ENCODE measurements around the gene CHD9NB. TPM values are rescaled to one million over a fixed set of nuclear protein-coding genes. Genes with fewer than 3 reads are reported as not detected.

The CHD9NB gene
- total RNA-seq, 1 experiment from 2014 or later, result 2.9 TPM

DNA sequence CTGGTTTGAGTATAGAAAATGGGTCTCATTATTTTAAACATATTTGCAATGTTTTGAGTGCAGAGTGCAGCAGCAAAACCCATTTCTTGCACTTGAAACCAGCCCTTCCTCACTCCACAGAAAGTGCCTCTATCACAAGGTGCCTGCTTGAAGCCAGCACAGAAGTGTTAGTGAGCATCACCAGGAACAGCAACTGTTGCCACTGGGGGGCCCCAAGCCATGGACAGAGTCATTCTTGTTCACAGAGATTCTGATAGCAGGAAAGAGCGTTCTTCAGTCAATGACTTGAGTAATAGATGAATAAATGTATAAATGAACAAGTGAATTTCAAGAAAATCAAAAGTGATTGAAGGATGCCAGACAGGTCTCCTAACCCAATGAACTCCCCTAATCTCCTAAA lies 45.6 kb downstream of the CHD9NB start:
- H3K27me3 Mint-ChIP-seq (ENCODE audit: insufficient read depth, unreplicated experiment), result no peaks in the 10 kb centered on the region
- intact Hi-C loops (cut with micrococcal nuclease), result no loop called here
- ChIA-PET CTCF (no interaction called here), POLR2A (no interaction called here)
- no peak overlapping the region for H3K4me3 Mint-ChIP-seq (ENCODE audit: unreplicated experiment)
- no peaks in the 10 kb centered on the region for H3K9me3 Mint-ChIP-seq (ENCODE audit: unreplicated experiment)
- H3K4me1 Mint-ChIP-seq (ENCODE audit: insufficient read depth, unreplicated experiment), result no peaks in the 10 kb centered on the region
- TF ChIP-seq, protein P1, sequence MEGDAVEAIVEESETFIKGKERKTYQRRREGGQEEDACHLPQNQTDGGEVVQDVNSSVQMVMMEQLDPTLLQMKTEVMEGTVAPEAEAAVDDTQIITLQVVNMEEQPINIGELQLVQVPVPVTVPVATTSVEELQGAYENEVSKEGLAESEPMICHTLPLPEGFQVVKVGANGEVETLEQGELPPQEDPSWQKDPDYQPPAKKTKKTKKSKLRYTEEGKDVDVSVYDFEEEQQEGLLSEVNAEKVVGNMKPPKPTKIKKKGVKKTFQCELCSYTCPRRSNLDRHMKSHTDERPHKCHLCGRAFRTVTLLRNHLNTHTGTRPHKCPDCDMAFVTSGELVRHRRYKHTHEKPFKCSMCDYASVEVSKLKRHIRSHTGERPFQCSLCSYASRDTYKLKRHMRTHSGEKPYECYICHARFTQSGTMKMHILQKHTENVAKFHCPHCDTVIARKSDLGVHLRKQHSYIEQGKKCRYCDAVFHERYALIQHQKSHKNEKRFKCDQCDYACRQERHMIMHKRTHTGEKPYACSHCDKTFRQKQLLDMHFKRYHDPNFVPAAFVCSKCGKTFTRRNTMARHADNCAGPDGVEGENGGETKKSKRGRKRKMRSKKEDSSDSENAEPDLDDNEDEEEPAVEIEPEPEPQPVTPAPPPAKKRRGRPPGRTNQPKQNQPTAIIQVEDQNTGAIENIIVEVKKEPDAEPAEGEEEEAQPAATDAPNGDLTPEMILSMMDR (IDR thresholded peaks at IDR 0.05; ENCODE audit: unreplicated experiment), result no peak
- no peak overlapping the region for H3K27ac Mint-ChIP-seq (ENCODE audit: low read depth, unreplicated experiment)
- no peak for DNase-seq (ENCODE audit: unreplicated experiment)
- H3K36me3 Mint-ChIP-seq (ENCODE audit: insufficient read depth, unreplicated experiment), result no peaks in the 10 kb centered on the region
- no TSS peak for BruUV-seq (replicated peaks)

DNA sequence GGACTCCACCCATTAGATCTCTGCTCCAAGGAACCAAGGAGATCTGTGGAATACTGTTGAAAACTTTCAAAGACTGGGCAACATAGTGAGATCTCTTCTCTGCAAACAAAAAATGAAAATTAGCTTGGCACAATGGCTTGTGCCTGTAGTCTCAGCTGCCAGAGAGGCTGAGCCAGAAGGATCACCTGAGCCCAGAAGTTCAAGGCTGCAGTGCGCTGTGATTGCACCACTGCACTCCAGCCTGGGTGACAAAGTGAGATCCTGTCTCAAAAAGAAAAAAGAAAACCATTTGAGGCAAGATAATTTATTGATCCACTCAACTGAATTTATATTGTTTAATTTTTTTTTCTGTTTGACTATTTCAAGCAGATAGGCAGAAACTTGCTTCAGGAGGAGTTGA lies 54.8 kb downstream of the CHD9NB start:
- H3K9me3 Mint-ChIP-seq (ENCODE audit: unreplicated experiment), result no peaks in the 10 kb centered on the region
- no peak overlapping the region for H3K4me3 Mint-ChIP-seq (ENCODE audit: unreplicated experiment)
- H3K36me3 Mint-ChIP-seq (ENCODE audit: insufficient read depth, unreplicated experiment), result no peaks in the 10 kb centered on the region
- intact Hi-C loops (cut with micrococcal nuclease), result no loop called here
- ChIA-PET POLR2A (no interaction called here), CTCF (interaction anchor here (0.6 kb wide), 1 partner anchor 25 kb away, joined by 3 read pairs; no protein-coding TSS in a partner anchor)
- no peak for DNase-seq (ENCODE audit: unreplicated experiment)
- H3K27me3 Mint-ChIP-seq (ENCODE audit: insufficient read depth, unreplicated experiment), result no peaks in the 10 kb centered on the region
- BruUV-seq (replicated peaks), result no TSS peak
- TF ChIP-seq, protein P1 (IDR thresholded peaks at IDR 0.05; ENCODE audit: unreplicated experiment), result no peak
- no peaks in the 10 kb centered on the region for H3K4me1 Mint-ChIP-seq (ENCODE audit: insufficient read depth, unreplicated experiment)
- H3K27ac Mint-ChIP-seq (ENCODE audit: low read depth, unreplicated experiment), result no peak overlapping the region

DNA sequence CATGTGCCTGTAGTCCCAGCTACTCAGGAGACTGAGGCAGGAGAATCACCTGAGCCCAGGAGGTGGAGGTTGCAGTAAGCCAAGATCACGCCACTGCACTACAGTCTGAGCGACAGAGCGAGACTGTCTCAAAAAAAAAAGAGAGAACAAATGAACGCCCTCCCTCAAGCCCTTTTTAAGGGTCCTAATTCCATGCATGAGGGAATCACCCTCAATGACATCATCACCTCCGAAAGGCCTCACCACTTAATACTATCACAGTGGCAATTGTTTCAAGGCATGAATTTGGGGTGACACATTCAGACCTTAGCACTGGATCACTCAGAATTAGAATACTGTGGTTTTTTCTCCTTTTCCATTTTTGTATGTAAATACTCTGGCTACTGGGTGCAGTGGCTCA lies 57.8 kb downstream of the CHD9NB start:
- intact Hi-C loops (cut with micrococcal nuclease), result no loop called here
- Mint-ChIP-seq H3K4me3 (ENCODE audit: unreplicated experiment) (no peak overlapping the region), H3K36me3 (ENCODE audit: insufficient read depth, unreplicated experiment) (no peaks in the 10 kb centered on the region), H3K27me3 (ENCODE audit: insufficient read depth, unreplicated experiment) (no peaks in the 10 kb centered on the region), H3K27ac (ENCODE audit: low read depth, unreplicated experiment) (no peak overlapping the region), H3K4me1 (ENCODE audit: insufficient read depth, unreplicated experiment) (no peaks in the 10 kb centered on the region), H3K9me3 (ENCODE audit: unreplicated experiment) (no peaks in the 10 kb centered on the region)
- TF ChIP-seq, protein P1 (IDR thresholded peaks at IDR 0.05; ENCODE audit: unreplicated experiment), result no peak
- DNase-seq (ENCODE audit: unreplicated experiment), result no peak
- no TSS peak for BruUV-seq (replicated peaks)
- ChIA-PET CTCF (interaction anchor here (2.4 kb wide), 1 partner anchor 27 kb away, joined by 6 read pairs; no protein-coding TSS in a partner anchor), POLR2A (no interaction called here)

DNA sequence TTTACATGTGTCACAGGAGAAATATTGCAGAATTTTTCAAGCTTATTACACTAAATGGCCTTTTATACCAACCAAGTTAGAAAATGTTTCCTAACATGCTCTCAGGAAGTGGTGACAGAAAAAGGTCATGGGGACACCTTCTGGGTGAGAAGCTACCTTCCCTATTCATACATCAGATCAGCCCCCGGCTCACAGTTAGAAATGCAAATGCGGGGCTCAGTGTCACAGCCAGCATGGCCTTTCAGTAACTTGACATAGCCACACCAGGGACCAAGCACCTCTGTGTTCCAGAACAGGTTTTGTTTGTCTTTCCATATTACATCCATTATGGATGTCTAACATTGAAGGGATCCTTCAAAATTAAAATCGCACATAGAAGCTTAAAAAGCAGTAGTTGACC lies 59.5 kb downstream of the CHD9NB start:
- no peaks in the 10 kb centered on the region for H3K9me3 Mint-ChIP-seq (ENCODE audit: unreplicated experiment)
- H3K27me3 Mint-ChIP-seq (ENCODE audit: insufficient read depth, unreplicated experiment), result no peaks in the 10 kb centered on the region
- intact Hi-C loops (cut with micrococcal nuclease), result no loop called here
- no peak overlapping the region for H3K4me3 Mint-ChIP-seq (ENCODE audit: unreplicated experiment)
- CTCF ChIA-PET, result interaction anchor here (2.4 kb wide), 1 partner anchor 29 kb away, joined by 6 read pairs; no protein-coding TSS in a partner anchor
- H3K4me1 Mint-ChIP-seq (ENCODE audit: insufficient read depth, unreplicated experiment), result no peaks in the 10 kb centered on the region
- no TSS peak for BruUV-seq (replicated peaks)
- POLR2A ChIA-PET, result no interaction called here
- no peaks in the 10 kb centered on the region for H3K36me3 Mint-ChIP-seq (ENCODE audit: insufficient read depth, unreplicated experiment)
- DNase-seq (ENCODE audit: unreplicated experiment), result no peak
- TF ChIP-seq, protein P1 (IDR thresholded peaks at IDR 0.05; ENCODE audit: unreplicated experiment), result no peak
- H3K27ac Mint-ChIP-seq (ENCODE audit: low read depth, unreplicated experiment), result no peak overlapping the region
